ENCODE results near the gene PCBP3.
"Not testable (repeated sequence)": the region's sequence is repeated elsewhere in the genome, so short reads cannot be mapped to it uniquely, and the experiment has no call there.

Gene PCBP3

DNA sequence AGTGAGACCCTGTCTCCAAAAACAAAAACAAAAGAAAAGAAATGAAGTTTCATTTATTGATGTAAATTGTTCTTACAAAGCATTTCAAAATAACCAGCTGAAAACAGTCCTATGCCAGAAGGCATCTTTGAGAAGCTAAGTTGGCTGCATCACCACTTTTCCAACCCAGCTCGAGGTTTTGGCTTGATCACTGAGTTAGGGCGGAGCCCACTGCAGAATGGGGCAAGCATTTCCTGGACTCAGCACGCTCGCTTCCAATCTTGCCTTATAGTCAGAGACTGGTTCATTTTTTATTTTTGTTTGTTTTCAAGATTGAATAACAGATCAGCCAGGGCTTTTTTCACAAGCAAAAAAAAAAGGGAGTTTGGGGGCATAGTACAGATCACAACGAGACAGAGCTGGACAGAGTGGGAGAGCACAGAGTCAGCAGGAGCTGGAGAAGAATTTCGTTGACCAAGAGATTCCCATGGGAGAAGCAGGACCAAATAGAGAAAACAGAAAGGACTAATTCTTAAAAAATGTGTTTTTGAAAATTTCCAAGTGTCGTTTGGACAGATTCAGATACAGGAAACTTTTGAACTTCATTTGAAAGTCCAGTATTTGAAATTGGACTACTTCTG lies 314.6 kb downstream of the PCBP3 start:
- no peak for DNase-seq

DNA sequence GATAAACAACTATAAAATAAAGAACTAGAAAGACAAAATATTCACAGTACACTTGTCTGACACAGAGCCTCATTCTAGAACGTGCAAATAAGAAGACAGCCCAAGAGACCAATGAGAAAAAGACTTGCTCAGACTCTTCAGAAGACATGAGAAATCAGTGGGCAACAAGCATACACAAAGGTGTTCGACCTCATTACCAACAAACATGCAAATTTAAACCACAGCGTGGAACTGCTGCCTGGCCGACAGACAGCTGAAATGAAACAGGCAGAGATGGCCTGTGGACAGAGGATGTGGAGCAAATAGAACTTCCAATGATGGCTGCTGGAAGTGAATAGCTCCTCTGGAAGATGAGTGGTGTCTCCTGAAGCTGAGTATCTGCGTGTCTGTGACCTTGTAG lies 315.7 kb downstream of the PCBP3 start:
- DNase-seq, result no peak

DNA sequence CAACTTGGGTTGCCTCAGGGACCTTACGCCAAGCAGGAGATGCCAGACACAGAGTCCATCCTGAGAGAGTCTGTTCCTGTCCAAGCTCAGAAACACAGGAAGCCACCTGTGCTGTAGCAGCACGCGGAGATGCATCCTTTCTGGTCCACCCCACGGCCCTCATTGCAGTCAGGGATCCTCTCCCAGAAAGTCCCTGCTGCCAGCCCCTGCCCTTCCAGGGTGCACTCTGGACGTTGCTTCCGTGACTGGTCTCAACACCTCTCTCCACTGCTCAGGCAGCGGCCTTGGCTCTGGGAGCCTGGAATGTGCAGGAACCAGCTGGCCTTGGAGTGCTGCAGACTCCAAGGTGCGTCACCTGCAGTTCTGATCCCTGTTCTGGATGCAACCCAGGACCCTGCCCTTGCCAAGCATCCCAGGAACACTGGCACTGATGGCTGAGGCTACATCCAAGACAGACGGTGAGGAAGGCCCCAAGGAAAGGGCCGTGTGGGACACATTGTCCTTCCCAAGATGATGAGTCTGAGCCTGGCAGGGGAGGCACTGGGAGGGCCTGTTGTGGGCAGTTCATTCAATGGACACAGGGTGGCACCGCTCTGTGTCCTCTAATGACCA lies 316.4 kb downstream of the PCBP3 start:
- no peak for DNase-seq

DNA sequence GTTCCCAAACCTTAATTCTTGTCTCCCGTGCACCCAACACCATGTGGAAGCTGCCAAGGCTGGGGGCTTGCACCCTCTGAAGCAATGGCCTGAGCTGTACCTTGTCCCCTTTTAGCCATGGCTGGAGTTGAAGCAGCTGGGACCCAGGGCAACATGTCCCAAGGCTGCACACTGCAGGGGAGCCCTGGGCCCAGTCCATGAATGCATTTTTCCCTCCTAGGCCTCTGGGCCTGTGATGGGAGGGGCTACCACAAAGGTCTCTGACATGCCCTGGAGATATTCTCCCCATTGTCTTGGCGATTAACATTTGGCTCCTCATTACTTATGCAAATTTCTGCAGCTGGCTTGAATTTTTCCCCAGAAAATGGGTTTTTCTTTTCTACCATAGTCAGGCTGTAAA lies 317.9 kb downstream of the PCBP3 start:
- DNase-seq, result not testable (repeated sequence)

DNA sequence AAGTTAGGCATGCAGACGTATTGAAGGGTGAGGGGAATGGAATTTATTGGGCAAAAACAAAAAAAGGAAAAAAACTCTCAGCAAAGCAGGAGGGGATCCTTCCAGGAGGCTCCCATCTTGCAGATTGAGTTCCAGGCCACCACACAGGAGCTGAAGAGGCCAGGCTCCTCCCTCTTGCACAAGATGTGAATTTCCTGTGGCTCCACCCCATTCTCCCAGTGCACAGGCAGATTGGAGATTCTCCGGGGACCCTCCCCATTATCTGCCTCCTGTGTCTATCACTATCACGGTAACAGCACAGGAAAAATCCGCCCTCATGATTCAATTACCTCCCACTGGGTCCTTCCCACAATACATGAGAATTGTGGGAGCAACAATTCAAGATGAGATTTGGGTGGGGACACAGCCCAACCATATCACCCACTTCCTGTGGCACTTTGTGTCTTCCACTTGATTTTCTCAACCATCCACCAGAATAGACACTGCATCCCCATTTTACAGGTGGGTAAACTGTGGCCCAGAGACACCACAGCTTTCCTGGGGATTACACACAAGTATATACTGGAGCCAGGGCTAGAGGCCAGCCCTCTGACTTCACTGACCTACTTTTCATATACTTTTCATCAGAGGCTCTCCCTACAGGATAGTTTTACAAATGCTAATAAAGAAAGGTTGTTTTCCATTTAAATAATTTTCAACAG lies 319.2 kb downstream of the PCBP3 start:
- DNase-seq, result no peak

DNA sequence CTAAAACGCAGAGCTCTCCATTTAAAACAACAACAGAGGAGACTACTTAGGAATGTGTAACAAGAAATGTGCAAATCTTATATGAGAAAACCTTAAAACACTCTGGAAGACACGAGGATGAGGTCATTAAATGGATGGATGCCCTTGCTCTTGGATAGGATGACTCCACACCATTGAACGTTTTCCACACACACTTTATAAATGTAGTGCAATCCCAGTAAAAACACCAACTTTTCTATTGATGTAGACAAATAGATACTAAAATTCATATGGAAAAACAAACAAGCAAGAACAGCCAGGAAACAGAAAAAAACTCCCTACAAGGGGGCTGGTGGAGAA lies 319.7 kb downstream of the PCBP3 start:
- DNase-seq, result no peak

DNA sequence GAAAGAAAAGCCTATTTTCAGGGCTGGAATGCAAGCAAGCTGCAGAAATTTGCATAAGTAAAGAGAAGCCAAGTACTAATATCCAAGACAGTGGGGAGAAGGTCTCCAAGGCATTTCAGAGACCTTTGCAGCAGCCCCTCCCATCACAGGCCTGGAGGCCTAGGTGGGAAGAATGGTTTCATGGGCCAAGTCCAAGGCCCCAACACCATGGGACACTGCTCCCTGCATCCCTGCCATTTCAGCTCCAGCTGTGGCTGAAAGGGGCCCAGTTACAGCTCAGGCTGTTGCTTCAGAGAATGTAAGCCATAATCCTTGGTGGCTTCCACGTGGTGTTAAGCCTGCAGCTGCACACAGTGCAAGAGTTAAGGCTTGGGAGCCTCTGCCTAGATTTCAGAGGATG lies 321.1 kb downstream of the PCBP3 start:
- no peak for DNase-seq

DNA sequence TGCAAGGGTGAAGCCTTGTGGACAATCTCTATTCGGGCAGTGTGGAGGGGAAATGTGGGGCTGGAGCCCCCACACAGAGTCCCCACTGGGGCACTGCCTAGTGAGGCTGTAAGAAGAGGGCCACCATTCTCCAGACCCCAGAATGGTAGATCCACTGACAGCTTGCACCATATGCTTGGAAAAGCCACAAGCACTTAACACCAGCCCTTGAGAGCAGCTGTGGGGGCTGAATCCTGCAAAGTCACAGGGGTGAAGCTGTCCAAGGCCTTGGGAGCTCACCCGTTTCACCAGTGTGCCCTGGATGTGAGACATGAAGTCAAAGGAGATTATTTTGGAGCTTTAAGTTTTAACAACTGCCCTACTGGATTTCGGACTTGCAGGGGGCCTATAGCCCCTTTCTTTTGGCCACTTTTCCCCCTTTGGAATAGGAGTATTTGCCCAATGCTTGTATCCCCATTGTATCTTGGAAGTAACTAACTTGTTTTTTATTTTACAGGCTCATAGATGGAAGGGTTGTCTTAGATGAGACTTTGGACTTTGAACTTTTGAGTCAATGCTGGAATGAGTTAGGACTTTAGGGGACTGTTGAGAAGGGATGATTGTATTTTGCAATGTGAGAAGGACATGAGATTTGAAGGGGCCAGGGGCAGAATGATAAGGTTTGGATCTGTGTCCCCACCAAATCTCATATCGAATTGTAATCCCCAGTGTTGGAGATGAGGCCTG lies 321.7 kb downstream of the PCBP3 start:
- no peak for DNase-seq

DNA sequence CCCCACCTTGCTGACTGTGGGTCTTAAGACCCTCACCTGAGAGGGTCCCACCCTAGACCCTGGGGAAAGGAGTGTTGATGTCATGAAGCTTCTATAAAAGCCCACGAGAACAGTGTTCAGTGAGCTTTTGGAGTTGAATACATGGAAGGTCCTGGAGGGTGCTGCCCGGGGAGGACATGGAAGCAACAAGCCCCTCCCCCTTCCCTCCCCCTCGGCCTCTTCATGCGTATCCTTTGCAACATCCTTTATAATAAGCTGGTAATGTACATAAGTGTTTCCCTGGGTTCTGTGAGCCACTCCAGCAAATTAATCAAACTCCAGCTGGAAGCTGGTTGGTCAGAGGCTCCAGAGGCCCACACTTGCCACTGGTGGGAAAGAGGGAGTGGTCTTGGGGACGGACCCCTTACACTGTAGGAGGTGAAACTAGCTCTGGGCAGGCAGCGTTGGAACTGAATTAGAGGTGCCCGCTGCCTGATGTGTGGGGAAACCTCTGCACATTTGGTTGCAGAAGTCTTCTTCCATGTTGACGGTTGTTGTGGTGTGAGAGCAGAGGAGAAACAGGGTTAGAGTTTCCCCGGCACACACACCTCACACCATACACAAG lies 323.4 kb downstream of the PCBP3 start:
- DNase-seq, result no peak

- DNase-seq, result no peak
These were observed 326.6 kb downstream of the PCBP3 start for GRCh38 chr21:45969921-45970673.

DNA sequence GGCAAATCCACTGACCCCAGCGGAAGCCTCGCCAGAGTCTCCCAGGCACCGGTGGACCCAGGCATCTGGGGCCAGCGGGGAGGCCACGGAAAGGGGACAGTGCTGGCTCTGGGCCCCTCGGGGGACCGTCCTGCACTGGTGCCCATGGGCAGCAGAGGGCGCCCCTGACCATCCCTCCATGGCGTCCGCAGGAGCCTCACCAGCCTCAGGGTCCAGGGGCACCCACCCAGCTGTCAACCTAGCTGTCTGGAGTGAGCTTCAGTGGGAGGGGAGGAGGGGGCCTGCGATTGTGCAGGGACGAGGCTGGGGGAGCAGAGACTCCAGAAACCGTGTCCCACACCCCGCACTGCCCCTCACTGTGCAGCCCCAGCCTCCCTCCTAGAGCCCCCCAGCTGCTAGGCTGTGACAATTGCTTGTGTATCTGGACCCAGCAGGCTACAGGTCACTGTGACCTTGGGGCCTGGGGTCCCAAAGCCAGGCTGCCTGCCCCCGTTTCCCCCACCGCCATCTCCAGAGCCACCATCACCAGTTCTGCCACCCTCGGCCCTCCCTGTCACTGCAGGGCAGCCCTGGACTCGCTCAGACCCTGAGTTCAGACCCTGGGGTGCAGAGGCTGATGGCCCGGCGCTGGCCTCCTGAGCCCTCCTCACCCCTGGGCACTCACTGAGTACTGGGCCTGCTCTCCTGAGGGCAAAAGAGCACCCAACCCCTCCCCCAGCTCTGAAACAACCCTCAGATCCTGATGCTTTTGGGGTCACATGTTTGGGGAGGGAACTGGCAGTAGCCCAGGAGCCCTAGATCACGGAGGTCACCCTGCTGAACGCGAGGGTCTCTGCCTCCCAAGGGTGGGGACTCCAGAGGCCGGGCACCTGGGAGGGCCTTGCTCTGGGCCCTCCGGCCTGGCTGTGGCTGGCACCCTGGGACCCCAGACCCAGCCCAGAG lies 327.4 kb downstream of the PCBP3 start:
- DNase-seq, result no peak

- DNase-seq, result no peak
These were observed 328.3 kb downstream of the PCBP3 start for GRCh38 chr21:45971616-45972352.

DNA sequence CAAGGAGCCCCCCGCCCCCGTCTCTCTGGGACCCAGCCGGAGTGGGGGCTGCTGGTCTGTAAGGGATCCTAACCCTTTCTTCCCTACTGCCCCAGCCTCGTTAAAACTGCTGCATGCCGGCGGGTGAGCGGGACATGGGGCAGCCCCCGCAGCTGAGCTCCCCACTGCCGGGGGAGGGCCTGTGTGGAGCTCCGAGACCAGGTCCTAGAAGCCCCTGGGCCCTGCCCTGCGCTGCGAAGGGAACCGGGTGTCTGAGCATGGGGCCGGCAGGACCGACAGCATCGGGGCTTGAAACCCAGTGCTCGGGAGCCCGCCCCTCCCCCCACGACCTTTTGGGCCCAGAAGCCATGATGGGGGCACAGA lies 328.8 kb downstream of the PCBP3 start:
- no peak for DNase-seq

DNA sequence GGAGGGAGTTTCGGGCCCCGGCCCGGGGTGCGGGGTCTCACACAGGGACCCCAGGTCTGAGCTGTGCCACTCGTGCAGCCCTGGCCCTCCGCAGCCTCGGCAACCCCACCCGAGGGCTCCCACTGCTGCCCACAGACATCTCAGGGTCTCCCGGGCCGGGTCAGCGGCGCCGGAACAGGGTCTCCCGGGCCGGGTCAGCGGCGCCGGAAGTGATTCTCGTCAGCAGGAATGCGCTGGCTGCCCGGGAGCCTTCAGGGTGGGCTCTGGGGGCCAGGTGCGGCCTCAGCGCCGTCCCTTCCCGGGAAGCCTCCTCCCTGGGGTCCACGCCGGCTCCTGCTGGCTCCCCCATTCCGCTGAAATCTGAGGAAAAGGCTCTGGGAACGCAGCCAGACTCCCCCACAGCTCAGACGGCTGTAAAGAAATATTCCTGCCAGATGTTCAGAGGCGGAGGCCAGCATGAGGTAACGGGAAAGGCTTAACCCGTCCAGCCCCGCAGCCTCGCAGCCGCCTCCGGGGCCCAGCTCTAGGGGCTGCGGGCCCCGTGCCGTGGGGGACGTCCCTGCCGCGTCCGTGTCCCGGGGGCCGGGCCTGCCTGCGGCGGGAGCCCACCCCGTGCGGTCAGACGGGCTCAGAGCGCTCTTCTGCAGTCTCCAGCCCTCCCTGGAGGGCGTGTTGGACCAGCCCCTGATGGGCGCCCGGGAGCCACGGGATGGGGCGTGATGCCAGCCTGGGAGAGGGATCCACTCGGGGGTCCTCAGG lies 329.4 kb downstream of the PCBP3 start:
- no peak for DNase-seq

DNA sequence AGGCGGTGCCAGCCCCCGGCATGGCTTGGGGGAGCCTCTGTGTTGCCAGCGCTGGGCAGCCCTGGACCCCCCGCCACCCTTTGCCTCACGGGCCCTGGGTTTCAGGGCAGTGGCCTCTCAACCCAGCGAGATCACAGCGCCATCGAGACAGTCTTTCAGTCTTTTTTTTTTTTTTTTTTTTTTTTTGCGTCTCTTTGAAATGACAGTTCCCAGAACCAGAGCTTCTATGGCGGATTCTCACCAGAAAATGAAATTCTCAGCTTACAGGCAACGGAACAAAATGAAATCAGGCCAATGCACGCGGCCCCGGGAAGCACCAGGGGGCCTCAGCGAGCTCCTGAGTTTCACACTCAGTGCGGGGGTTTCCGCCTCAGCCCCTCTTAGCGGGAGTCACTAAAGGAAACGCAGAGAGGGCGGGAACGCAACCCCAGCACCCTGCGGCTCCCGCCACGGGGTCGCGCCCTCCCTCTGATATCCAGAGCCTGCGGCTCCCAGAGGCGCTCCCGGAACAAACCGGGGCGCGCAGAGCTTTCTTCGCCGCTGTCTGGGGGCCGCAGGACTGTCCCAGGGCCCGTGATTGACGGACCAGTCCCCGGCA lies 330.0 kb downstream of the PCBP3 start:
- peak in 1 of 2 experiments; percentile 10 for DNase-seq

DNA sequence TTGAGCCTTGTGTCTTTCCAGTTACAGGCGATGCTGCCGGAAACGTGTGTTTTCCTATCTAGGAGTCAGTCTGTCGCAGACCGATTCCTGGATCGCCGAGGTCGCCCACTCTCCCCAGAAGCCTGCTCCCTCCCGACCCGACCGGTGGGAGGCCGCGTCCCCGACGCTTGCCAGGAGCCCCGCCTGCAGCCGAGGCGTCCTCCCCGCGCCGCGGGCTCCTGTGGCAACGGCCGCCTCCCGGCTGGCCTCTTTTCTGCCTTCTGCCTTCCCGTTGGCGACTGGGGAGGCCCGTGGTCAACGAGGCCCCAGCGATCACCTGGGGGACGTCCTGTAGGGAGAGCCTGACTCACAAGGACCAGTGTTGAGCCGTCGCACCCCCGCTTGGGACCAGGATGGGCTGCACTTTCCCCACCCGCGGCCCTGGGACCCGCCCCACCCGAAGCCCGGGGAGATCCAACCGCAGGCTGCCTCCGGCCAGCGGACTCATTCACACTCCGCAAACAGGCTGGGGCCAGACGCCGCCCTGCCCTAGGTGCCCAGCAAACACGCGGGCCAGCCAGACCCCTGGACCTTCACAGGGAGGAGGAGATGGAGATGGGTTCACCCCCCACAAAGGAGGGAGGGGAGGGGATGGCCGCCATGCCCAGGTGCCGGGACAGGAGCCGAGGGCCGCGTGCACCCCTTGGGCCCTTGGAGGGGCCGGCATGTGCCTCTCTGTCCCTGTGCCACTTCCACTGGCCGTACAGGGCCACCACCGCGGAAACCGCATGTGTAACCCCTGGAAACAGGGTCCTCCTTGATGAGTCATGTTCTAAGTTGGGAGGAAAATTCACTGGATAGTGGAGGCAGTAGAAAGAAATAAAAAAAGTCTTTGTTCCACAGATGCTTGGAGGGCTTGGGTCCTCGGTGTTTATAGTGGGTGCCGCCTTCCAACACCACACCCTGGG lies 330.8 kb downstream of the PCBP3 start:
- DNase-seq, result no peak

DNA sequence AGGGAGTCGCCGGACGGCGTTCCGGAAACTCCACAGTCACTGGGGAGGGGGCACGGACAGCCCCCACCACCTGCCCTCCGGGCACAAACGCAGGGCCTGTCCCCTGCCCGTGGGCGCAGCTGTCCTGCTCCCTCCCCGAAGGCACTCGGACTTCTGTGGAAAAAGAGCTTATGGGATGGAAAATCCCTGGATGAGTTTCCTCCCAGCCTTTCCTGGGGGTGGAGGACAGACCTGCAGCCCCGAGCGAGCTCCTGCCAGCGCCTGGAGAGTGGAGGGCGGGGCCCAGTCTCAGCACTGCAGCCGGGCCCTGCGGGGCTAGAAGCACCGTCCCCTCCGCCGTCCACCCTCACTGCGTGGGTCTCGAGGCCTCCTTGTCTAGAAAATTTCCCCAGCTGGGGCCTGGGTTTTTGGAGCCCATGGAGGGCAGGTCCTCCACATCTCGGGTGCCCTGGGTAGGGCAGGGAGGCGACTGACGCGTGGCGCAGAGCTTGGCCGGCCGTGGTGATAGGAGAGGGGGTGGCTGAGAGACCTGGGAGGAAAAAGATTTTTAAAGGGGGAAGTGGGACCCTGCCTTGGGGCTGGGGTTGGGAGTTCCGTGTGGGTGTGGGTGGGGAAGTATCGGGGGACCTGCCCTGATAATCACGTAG lies 331.6 kb downstream of the PCBP3 start:
- DNase-seq, result no peak
